Cardiac muscle cell (in vitro differentiated cells and primary cell): ENCODE measurements around the gene PLEKHG3. TPM values are rescaled to one million over a fixed set of nuclear protein-coding genes. Genes with fewer than 3 reads are reported as not detected.
"Not testable (repeated sequence)": the region's sequence is repeated elsewhere in the genome, so short reads cannot be mapped to it uniquely, and the experiment has no call there.

Source experiments
- DNase-seq, 2 donors: peaks; one replicate each; pipeline versions ENCODE4 v3.0.0 to v3.0.0-alpha.2; 2010 to 2017; ENCODE audit warnings: low read depth in 1 of 2, low spot score in 1 of 2
- H3K27ac ChIP-seq: fragments of 200-600 bp; sonication (generic); 2 replicates; pipeline ENCODE4 v1.5.1; 2016
- H3K27me3 ChIP-seq: fragments of 200-600 bp; sonication (generic); 2 replicates; pipeline ENCODE4 v1.6.0; 2016; ENCODE audit warnings: control low read depth
- H3K36me3 ChIP-seq: fragments of 200-600 bp; sonication (generic); 2 replicates; pipeline ENCODE4 v1.5.1; 2016; ENCODE audit warnings: control low read depth
- H3K4me1 ChIP-seq: fragments of 200-600 bp; sonication (generic); 2 replicates; pipeline ENCODE4 v1.8.1; 2017; ENCODE audit warnings: low read depth, mild to moderate bottlenecking, mixed run types
- H3K4me3 ChIP-seq: fragments of 200-600 bp; sonication (generic); 2 replicates; pipeline ENCODE4 v1.5.1; 2016; ENCODE audit warnings: mild to moderate bottlenecking
- H3K9me3 ChIP-seq: fragments of 200-600 bp; sonication (generic); 2 replicates; pipeline ENCODE4 v1.5.1; 2017; ENCODE audit warnings: low read depth, mild to moderate bottlenecking, control low read depth
- CTCF ChIP-seq: IDR thresholded peaks from 2 replicates; pipeline ENCODE4 v1.5.1; 2012; ENCODE audit warnings: low read depth, mild to moderate bottlenecking, low read length
- polyA plus RNA-seq: library from polyadenylated mRNA; unstranded; fragments of >200 nt; fragmentation: Nextera tagmentation; extraction: Ambion mirVana; gene quantifications from 2 replicates; pipeline ENCODE4 v1.2.1, GENCODE V29; 2016
- total RNA-seq: library from RNA; depleted of rRNA; stranded (reverse); fragments of >200 nt; gene quantifications from 2 replicates; pipeline ENCODE4 v1.2.3, GENCODE V29; 2016

PLEKHG3 gene
- total and polyA plus RNA-seq, 2 experiments from 2014 or later: 19.2 to 72.2 TPM

GRCh38 chr14:64688811-64689281 is 15.4 kb upstream of the PLEKHG3 start:
- Histone ChIP-seq H3K4me1 (no peaks in the 10 kb centered on the region), H3K9me3 (no peaks in the 10 kb centered on the region), H3K4me3 (no peak overlapping the region), H3K27me3 (no peaks in the 10 kb centered on the region), H3K36me3 (no peaks in the 10 kb centered on the region), H3K27ac (no peak overlapping the region)
- TF ChIP-seq CTCF: no peak
- no peak for DNase-seq

- no peak for DNase-seq
- no peaks in the 10 kb centered on the region for H3K4me1 ChIP-seq
- no peak for TF ChIP-seq CTCF
- no peaks in the 10 kb centered on the region for H3K36me3 ChIP-seq
- H3K9me3 ChIP-seq: no peaks in the 10 kb centered on the region
- no peak overlapping the region for H3K4me3 ChIP-seq
- no peak overlapping the region for H3K27ac ChIP-seq
- no peaks in the 10 kb centered on the region for H3K27me3 ChIP-seq
These were observed 14.9 kb upstream of the PLEKHG3 start for GRCh38 chr14:64689289-64689688.

GRCh38 chr14:64690607-64691006 is 13.6 kb upstream of the PLEKHG3 start:
- H3K27me3 ChIP-seq, H3K9me3 ChIP-seq, H3K4me3 ChIP-seq, H3K27ac ChIP-seq, H3K36me3 ChIP-seq, DNase-seq: not testable (repeated sequence)
- peaks cover 11% of the 10 kb centered on the region for H3K4me1 ChIP-seq

GRCh38 chr14:64691376-64691775 is 12.8 kb upstream of the PLEKHG3 start:
- Histone ChIP-seq H3K27me3 (no peaks in the 10 kb centered on the region), H3K4me1 (peaks cover 11% of the 10 kb centered on the region), H3K9me3 (no peaks in the 10 kb centered on the region), H3K4me3 (no peak overlapping the region), H3K36me3 (no peaks in the 10 kb centered on the region), H3K27ac (no peak overlapping the region)
- no peak for TF ChIP-seq CTCF
- DNase-seq: no peak

- no peaks in the 10 kb centered on the region for H3K9me3 ChIP-seq
- TF ChIP-seq CTCF: no peak
- no peaks in the 10 kb centered on the region for H3K27me3 ChIP-seq
- H3K36me3 ChIP-seq: no peaks in the 10 kb centered on the region
- no peak overlapping the region for H3K27ac ChIP-seq
- peak in 1 of 2 donors; percentile 36 for DNase-seq
- H3K4me1 ChIP-seq: peaks cover 11% of the 10 kb centered on the region
- H3K4me3 ChIP-seq: no peak overlapping the region
These were observed 11.8 kb upstream of the PLEKHG3 start for GRCh38 chr14:64692189-64692985.

- peaks cover 11% of the 10 kb centered on the region for H3K4me1 ChIP-seq
- H3K4me3 ChIP-seq: no peak overlapping the region
- no peak for TF ChIP-seq CTCF
- H3K27me3 ChIP-seq: no peaks in the 10 kb centered on the region
- DNase-seq: no peak
- H3K9me3 ChIP-seq: no peaks in the 10 kb centered on the region
- no peak overlapping the region for H3K27ac ChIP-seq
- H3K36me3 ChIP-seq: no peaks in the 10 kb centered on the region
These were observed 11.0 kb upstream of the PLEKHG3 start for GRCh38 chr14:64692986-64693809.
